BE2C (cell line): ENCODE measurements around the gene MAML2.

Source experiments
- DNase-seq: peaks from one replicate; pipeline ENCODE4 v3.0.0-alpha.2; 2020
- H3K27me3 ChIP-seq: fragments of 250-450 bp; sonication (Bioruptor Pico); 2 replicates; pipeline ENCODE4 v1.5.1; 2020; ENCODE audit warnings: mild to moderate bottlenecking
- H3K36me3 ChIP-seq: fragments of 250-450 bp; sonication (Bioruptor Pico); 2 replicates; pipeline ENCODE4 v1.5.1; 2020; ENCODE audit warnings: mild to moderate bottlenecking
- H3K4me1 ChIP-seq: fragments of 250-450 bp; sonication (Bioruptor Pico); 2 replicates; pipeline ENCODE4 v1.5.1; 2020
- H3K4me3 ChIP-seq: 2 replicates; pipeline ENCODE4 v1.5.1; 2011; ENCODE audit warnings: low read depth, low read length
- H3K9me3 ChIP-seq: fragments of 250-450 bp; sonication (Bioruptor Pico); 2 replicates; pipeline ENCODE4 v1.5.1; 2020
- TF ChIP-seq, protein P1 (sequence below): IDR thresholded peaks from 2 replicates; pipeline ENCODE4 v1.5.1; 2012; ENCODE audit warnings: mild to moderate bottlenecking, low read depth, low read length

The MAML2 gene

DNA sequence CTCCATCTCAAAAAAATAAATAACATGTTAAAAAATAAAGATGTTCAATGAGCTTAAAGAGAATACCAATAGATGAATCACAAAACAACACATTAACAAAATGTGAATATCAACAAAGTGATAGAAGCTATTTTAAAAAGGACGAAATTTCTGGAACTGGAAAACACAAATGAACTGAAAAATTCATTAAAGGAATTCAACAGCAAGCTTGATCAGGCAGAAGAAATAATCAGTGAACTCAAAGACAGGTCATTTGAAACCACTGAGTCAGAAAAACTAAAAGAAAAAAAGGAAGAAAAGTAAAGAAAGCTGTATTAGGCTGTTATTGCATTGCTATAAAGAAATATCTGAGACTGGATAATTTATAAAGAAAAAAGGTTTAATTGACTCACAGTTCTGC is 412.0 kb downstream of the MAML2 start:
- no peak overlapping the region for H3K4me3 ChIP-seq
- H3K27me3 ChIP-seq, result no peaks in the 10 kb centered on the region
- no peaks in the 10 kb centered on the region for H3K4me1 ChIP-seq
- DNase-seq, result no peak
- no peaks in the 10 kb centered on the region for H3K36me3 ChIP-seq
- TF ChIP-seq, protein P1, sequence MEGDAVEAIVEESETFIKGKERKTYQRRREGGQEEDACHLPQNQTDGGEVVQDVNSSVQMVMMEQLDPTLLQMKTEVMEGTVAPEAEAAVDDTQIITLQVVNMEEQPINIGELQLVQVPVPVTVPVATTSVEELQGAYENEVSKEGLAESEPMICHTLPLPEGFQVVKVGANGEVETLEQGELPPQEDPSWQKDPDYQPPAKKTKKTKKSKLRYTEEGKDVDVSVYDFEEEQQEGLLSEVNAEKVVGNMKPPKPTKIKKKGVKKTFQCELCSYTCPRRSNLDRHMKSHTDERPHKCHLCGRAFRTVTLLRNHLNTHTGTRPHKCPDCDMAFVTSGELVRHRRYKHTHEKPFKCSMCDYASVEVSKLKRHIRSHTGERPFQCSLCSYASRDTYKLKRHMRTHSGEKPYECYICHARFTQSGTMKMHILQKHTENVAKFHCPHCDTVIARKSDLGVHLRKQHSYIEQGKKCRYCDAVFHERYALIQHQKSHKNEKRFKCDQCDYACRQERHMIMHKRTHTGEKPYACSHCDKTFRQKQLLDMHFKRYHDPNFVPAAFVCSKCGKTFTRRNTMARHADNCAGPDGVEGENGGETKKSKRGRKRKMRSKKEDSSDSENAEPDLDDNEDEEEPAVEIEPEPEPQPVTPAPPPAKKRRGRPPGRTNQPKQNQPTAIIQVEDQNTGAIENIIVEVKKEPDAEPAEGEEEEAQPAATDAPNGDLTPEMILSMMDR, result no peak
- no peaks in the 10 kb centered on the region for H3K9me3 ChIP-seq

GRCh38 chr11:95926726-95927125 is 416.3 kb downstream of the MAML2 start:
- Histone ChIP-seq H3K4me1 (0 out of 2 replicates have a peak, but pooled peaks cover 5% of the 10 kb centered on the region), H3K4me3 (no peak overlapping the region), H3K27me3 (no peaks in the 10 kb centered on the region), H3K9me3 (no peaks in the 10 kb centered on the region), H3K36me3 (no peaks in the 10 kb centered on the region)
- TF ChIP-seq, protein P1, result no peak
- no peak for DNase-seq
